Epithelial cell of esophagus (primary cell): ENCODE data around the gene SIAH1.
"Not testable (repeated sequence)": the region's sequence is repeated elsewhere in the genome, so short reads cannot be mapped to it uniquely, and the experiment has no call there.

ENCODE experiments used
- DNase-seq: peaks from one replicate; pipeline ENCODE4 v3.0.0; 2010; ENCODE audit warnings: low read depth
- H3K4me3 ChIP-seq: 2 replicates; pipeline ENCODE4 v1.5.1; 2011; ENCODE audit warnings: mild to moderate bottlenecking, low read length, control low read depth
- TF ChIP-seq, protein P1 (sequence below): IDR thresholded peaks from 2 replicates; pipeline ENCODE4 v1.5.1; 2011; ENCODE audit warnings: low read depth, mild to moderate bottlenecking, low read length, control low read depth, inconsistent platforms; ENCODE audit not compliant: insufficient read depth; ENCODE audit errors: missing control alignments

SIAH1 gene

DNA sequence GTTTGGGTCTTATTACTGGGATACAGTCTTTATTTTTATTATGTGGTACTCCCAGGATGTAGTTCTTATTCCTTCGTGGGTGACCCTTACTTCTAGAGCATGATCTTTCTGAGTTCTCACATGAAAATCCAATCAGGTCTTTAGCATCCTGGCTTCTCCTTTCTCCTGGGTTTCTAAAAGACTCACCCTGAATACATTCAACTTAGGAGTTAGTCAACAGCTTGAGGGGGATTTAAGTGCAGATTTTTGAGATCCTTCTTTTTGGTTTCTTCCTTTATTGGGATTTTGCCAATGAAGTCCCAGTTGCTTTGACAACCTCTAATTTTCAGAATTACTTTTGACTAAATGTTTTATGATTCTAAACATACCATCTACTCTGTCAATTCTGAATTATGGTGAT, 68.2 kb downstream of the SIAH1 start:
- TF ChIP-seq, protein P1, sequence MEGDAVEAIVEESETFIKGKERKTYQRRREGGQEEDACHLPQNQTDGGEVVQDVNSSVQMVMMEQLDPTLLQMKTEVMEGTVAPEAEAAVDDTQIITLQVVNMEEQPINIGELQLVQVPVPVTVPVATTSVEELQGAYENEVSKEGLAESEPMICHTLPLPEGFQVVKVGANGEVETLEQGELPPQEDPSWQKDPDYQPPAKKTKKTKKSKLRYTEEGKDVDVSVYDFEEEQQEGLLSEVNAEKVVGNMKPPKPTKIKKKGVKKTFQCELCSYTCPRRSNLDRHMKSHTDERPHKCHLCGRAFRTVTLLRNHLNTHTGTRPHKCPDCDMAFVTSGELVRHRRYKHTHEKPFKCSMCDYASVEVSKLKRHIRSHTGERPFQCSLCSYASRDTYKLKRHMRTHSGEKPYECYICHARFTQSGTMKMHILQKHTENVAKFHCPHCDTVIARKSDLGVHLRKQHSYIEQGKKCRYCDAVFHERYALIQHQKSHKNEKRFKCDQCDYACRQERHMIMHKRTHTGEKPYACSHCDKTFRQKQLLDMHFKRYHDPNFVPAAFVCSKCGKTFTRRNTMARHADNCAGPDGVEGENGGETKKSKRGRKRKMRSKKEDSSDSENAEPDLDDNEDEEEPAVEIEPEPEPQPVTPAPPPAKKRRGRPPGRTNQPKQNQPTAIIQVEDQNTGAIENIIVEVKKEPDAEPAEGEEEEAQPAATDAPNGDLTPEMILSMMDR = no peak
- no peak overlapping the region for H3K4me3 ChIP-seq
- DNase-seq = no peak

DNA sequence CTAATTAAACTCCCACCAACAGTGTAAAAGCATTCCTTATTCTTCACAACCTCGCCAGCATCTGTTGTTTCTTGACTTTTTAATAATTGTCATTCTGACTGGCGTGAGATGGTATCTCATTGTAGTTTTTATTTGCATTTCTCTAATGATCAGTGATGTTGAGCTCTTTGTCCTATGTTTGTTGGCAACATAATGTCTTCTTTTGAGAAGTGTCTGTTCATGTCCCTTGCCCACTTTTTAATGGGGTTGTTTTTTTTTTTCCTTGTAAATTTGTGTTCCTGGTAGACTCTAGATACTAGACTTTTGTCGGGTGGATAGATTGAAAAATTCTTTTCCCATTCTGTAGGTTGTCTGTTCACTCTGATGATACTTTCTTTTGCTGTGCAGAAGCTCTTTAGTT, 71.3 kb downstream of the SIAH1 start:
- DNase-seq, H3K4me3 ChIP-seq: not testable (repeated sequence)

DNA sequence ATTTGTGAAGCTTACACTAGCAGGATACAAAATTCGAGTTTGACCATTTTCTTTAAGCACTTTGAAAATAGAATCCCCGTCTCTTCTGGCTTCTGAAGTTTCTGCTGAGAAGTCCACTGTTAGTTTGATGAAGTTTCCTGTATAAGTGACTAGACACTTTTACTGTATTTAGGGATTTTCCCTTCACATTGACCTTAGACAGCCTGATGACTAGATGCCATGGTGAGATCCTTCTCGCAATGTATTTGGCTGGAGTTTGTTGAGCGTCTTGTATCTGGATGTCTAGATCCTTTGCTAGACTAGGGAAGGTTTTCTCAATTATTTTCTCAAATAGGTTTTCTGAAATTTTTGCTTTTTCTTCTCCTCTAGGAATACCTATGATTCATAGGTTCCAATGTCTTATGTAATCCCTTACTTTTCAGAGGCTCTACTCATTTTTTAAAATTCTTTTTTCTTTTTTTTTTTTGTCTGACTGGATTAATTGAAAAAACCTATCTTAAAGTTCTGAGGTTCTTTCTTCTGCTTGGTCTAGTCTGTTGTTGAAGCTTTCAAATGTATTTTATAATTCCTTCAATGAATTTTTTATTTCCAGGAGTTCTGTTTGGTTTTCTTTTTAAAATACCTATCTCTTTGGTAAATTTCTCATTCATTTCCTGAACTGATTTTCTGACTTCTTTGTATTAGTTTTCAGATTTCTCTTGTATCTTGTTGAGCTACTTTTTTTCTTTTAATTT, 74.1 kb downstream of the SIAH1 start:
- TF ChIP-seq, protein P1 = no peak
- no peak for DNase-seq
- H3K4me3 ChIP-seq = no peak overlapping the region
